PC-9 (cell line): Measurements from ENCODE around the gene EPB41L4A. TPM values are rescaled to one million over a fixed set of nuclear protein-coding genes. Genes with fewer than 3 reads are reported as not detected.

Experiments used
- BruUV-seq: library from RNA; stranded (reverse); fragments of 400-500 nt; replicated peaks from 2 replicates; lab custom pipeline; 2021; lab: Mats Ljungman, UMichigan
- CTCF ChIA-PET: fragments of 300-600 bp; sonication (Branson Sonifier 250); formaldehyde crosslinking; loops from one replicate; lab custom pipeline; 2022; ENCODE audit warnings: antibody characterized with exemption; lab: Charles Lee
- POLR2A ChIA-PET: fragments of 300-600 bp; sonication (Branson Sonifier 250); formaldehyde crosslinking; loops from one replicate; lab custom pipeline; 2022; ENCODE audit warnings: antibody characterized with exemption; ENCODE audit not compliant: unreplicated experiment; lab: Charles Lee
- DNase-seq, 2 experiments: peaks; one replicate each; pipeline versions ENCODE4 v3.0.0 to v3.0.0-alpha.2; 2015 to 2022; ENCODE audit warnings: mixed read lengths in 1 of 2
- H2AFZ ChIP-seq: fragments of 200-600 bp; sonication (generic); 2 replicates; pipeline ENCODE4 v1.8.1; 2017; ENCODE audit warnings: antibody characterized with exemption
- H3F3A ChIP-seq: fragments of 200-600 bp; sonication (generic); 2 replicates; pipeline ENCODE4 v1.8.1; 2017; ENCODE audit warnings: antibody characterized with exemption, mild to moderate bottlenecking, low read depth; ENCODE audit not compliant: insufficient read depth
- H3K27ac ChIP-seq: fragments of 200-600 bp; sonication (generic); 2 replicates; pipeline ENCODE4 v1.6.1; 2016; ENCODE audit warnings: mixed run types
- H3K27me3 ChIP-seq: fragments of 200-600 bp; sonication (generic); 2 replicates; pipeline ENCODE4 v1.6.1; 2016; ENCODE audit warnings: low read depth, mixed run types; ENCODE audit not compliant: insufficient read depth
- H3K36me3 ChIP-seq: fragments of 200-600 bp; sonication (generic); 2 replicates; pipeline ENCODE4 v1.6.1; 2016; ENCODE audit warnings: low read depth, mixed run types
- H3K4me1 ChIP-seq: fragments of 200-600 bp; sonication (generic); replicated peaks from 2 replicates; pipeline ENCODE4 v1.6.1; 2016; ENCODE audit warnings: mixed run types; ENCODE audit not compliant: insufficient read depth
- H3K4me2 ChIP-seq: fragments of 200-600 bp; sonication (generic); 2 replicates; pipeline ENCODE4 v1.6.1; 2017; ENCODE audit warnings: mixed run types
- H3K4me3 ChIP-seq: fragments of 200-600 bp; sonication (generic); 2 replicates; pipeline ENCODE4 v1.6.1; 2016; ENCODE audit warnings: mixed run types
- H3K79me2 ChIP-seq: fragments of 200-600 bp; sonication (generic); 2 replicates; pipeline ENCODE4 v1.6.1; 2017; ENCODE audit warnings: low read depth, mixed run types
- H3K9me2 ChIP-seq: fragments of 200-600 bp; sonication (generic); 2 replicates; pipeline ENCODE4 v1.8.1; 2017; ENCODE audit warnings: mild to moderate bottlenecking; ENCODE audit not compliant: insufficient read depth
- H3K9me3 ChIP-seq: fragments of 200-600 bp; sonication (generic); 2 replicates; pipeline ENCODE4 v1.8.1; 2016; ENCODE audit warnings: low read depth; ENCODE audit not compliant: insufficient read depth
- H4K20me1 ChIP-seq: fragments of 200-600 bp; sonication (generic); 2 replicates; pipeline ENCODE4 v1.8.1; 2017; ENCODE audit not compliant: insufficient read depth
- EZH2 ChIP-seq: fragments of 200-600 bp; sonication (generic); IDR thresholded peaks from 2 replicates; pipeline ENCODE4 v1.8.0; 2017; ENCODE audit warnings: antibody characterized with exemption, low read depth
- intact Hi-C: fragments of 100-400 bp; cut with micrococcal nuclease; formaldehyde crosslinking; loops from one replicate; pipeline ENCODE4 v1.10.0; 2022; ENCODE audit not compliant: unreplicated experiment
- total RNA-seq: library from RNA; stranded (reverse); gene quantifications from 2 replicates; pipeline ENCODE4 v1.2.3, GENCODE V29; 2021
- TF ChIP-seq, protein P1 (sequence below): fragments of 200-600 bp; sonication (generic); conservative IDR thresholded peaks from 2 replicates; pipeline ENCODE4 v1.6.1; 2017; ENCODE audit warnings: mixed run types, antibody characterized with exemption, mild to moderate bottlenecking, moderate library complexity

EPB41L4A gene
- total RNA-seq, 1 experiment from 2014 or later, result 9.4 TPM

- Histone ChIP-seq H3K9me2 (no peaks in the 10 kb centered on the region), H3K79me2 (no peaks in the 10 kb centered on the region), H3K9me3 (no peaks in the 10 kb centered on the region), H3K4me2 (no peak overlapping the region), H3K4me1 (no peaks in the 10 kb centered on the region), H2AFZ (no peak overlapping the region), H3F3A (no peaks in the 10 kb centered on the region), H3K27me3 (no peaks in the 10 kb centered on the region), H3K27ac (no peak overlapping the region), H3K36me3 (no peaks in the 10 kb centered on the region), H3K4me3 (no peak overlapping the region), H4K20me1 (no peaks in the 10 kb centered on the region)
- no peak for DNase-seq
- TF ChIP-seq EZH2, result no peak
- TF ChIP-seq, protein P1, sequence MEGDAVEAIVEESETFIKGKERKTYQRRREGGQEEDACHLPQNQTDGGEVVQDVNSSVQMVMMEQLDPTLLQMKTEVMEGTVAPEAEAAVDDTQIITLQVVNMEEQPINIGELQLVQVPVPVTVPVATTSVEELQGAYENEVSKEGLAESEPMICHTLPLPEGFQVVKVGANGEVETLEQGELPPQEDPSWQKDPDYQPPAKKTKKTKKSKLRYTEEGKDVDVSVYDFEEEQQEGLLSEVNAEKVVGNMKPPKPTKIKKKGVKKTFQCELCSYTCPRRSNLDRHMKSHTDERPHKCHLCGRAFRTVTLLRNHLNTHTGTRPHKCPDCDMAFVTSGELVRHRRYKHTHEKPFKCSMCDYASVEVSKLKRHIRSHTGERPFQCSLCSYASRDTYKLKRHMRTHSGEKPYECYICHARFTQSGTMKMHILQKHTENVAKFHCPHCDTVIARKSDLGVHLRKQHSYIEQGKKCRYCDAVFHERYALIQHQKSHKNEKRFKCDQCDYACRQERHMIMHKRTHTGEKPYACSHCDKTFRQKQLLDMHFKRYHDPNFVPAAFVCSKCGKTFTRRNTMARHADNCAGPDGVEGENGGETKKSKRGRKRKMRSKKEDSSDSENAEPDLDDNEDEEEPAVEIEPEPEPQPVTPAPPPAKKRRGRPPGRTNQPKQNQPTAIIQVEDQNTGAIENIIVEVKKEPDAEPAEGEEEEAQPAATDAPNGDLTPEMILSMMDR, result no peak
- intact Hi-C loops, result loop anchor here (5.0 kb wide), 1 partner anchor 43 kb away; the partner anchor contains the start of gene EPB41L4A
- BruUV-seq, result no TSS peak
- POLR2A ChIA-PET, result no interaction called here
- CTCF ChIA-PET, result no interaction called here
Measured at GRCh38 chr5:112373885-112374284, 45.2 kb downstream of the EPB41L4A start.

DNA sequence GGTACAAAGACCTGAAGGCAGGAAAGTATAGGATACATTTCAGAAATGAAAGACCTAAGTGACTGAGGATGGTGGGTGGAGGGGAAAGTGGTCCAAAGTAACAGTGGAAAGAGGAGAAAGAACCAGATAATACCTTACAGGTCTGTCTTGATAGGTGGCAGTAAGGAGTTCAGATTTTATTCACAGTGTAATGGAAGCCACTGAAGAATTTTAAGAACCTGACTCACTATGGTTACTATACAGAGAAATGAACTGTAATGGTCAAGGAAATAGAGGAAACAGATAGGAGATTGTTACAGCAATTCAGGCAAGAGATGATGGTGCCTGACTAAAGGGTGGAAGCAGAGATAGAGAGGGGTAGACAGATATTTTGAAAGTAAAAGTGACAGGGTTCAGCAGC is 46.5 kb downstream of the EPB41L4A start:
- CTCF ChIA-PET, result no interaction called here
- no TSS peak for BruUV-seq
- intact Hi-C loops, result loop anchor here (5.0 kb wide), 1 partner anchor 45 kb away; the partner anchor contains the start of gene EPB41L4A
- no peaks in the 10 kb centered on the region for H3K9me2 ChIP-seq
- no peak overlapping the region for H2AFZ ChIP-seq
- DNase-seq, result no peak
- H3K27me3 ChIP-seq, result no peaks in the 10 kb centered on the region
- H3F3A ChIP-seq, result no peaks in the 10 kb centered on the region
- H3K27ac ChIP-seq, result no peak overlapping the region
- TF ChIP-seq EZH2, result no peak
- TF ChIP-seq, protein P1, result no peak; the same call in 1 of the 2 replicates
- no peaks in the 10 kb centered on the region for H3K79me2 ChIP-seq
- H3K36me3 ChIP-seq, result no peaks in the 10 kb centered on the region
- no peaks in the 10 kb centered on the region for H4K20me1 ChIP-seq
- H3K4me1 ChIP-seq, result no peaks in the 10 kb centered on the region
- POLR2A ChIA-PET, result interaction anchor here (0.6 kb wide), 1 partner anchor 34 kb away, joined by 6 read pairs; no protein-coding TSS in a partner anchor
- no peak overlapping the region for H3K4me3 ChIP-seq
- no peaks in the 10 kb centered on the region for H3K9me3 ChIP-seq
- no peak overlapping the region for H3K4me2 ChIP-seq

GRCh38 chr5:112371067-112371466 is 48.0 kb downstream of the EPB41L4A start:
- TF ChIP-seq, protein P1, result no peak
- no peak for TF ChIP-seq EZH2
- Histone ChIP-seq H3K4me1 (no peaks in the 10 kb centered on the region), H3K36me3 (no peaks in the 10 kb centered on the region), H3K9me2 (no peaks in the 10 kb centered on the region), H4K20me1 (no peaks in the 10 kb centered on the region), H2AFZ (no peak overlapping the region), H3K27me3 (no peaks in the 10 kb centered on the region), H3K4me3 (no peak overlapping the region), H3K9me3 (no peaks in the 10 kb centered on the region), H3K4me2 (no peak overlapping the region), H3K79me2 (no peaks in the 10 kb centered on the region), H3F3A (no peaks in the 10 kb centered on the region), H3K27ac (no peak overlapping the region)
- no TSS peak for BruUV-seq
- POLR2A ChIA-PET, result no interaction called here
- no peak for DNase-seq
- CTCF ChIA-PET, result interaction anchor here (0.9 kb wide), 1 partner anchor 49 kb away, joined by 3 read pairs; no protein-coding TSS in a partner anchor
- intact Hi-C loops, result loop anchor here (5.0 kb wide), 1 partner anchor 46 kb away; the partner anchor contains the start of gene EPB41L4A
